Mucosa of gallbladder (tissue), 1 donor: ENCODE measurements around the gene ATP6V1E1. TPM values are rescaled to one million over a fixed set of nuclear protein-coding genes. Genes with fewer than 3 reads are reported as not detected.

Source experiments
- DNase-seq: peaks from one replicate; pipeline ENCODE4 v3.0.0-alpha.2; 2020; ENCODE audit warnings: low spot score
- total RNA-seq: library from RNA; stranded (reverse); gene quantifications from one replicate; pipeline ENCODE4 v1.2.1, GENCODE V29; 2021
- donor health status: DM: no; HTN: no; CAD: no.

ATP6V1E1 gene
- total RNA-seq, 1 donor from 2014 or later: 114 TPM

DNA sequence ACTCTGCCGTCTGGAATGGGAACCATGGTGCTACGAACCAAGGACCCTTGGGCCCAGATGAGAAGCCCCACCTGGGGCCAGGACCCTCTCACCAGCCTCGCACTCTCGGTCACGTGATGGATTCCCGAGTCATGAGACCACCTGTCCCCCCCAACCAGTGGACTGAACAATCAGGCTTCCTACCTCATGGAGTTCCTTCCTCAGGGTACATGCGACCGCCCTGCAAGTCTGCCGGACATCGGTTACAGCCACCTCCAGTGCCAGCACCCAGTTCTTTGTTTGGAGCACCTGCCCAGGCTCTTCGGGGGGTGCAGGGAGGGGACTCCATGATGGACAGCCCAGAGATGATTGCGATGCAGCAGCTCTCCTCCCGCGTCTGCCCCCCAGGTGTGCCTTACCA lies 86.1 kb downstream of the ATP6V1E1 start:
- no peak for DNase-seq

Other genes with a start within 250 kb of the ATP6V1E1 start
- gene SLC25A18, start 65.3 kb downstream of the ATP6V1E1 start, total RNA-seq: 0.92 TPM
- 53.9 TPM for gene BCL2L13, start 10.0 kb upstream of the ATP6V1E1 start, total RNA-seq
- gene BID, start 145.7 kb upstream of the ATP6V1E1 start, total RNA-seq: 27.1 TPM